Neural cell (in vitro differentiated cells): ENCODE data around the gene GLI2.

Experiments
- CTCF ChIP-seq: fragments of 450-650 bp; IDR thresholded peaks from 2 replicates; pipeline ENCODE4 v1.5.1; 2014; ENCODE audit warnings: antibody characterized with exemption, mild to moderate bottlenecking, moderate library complexity; ENCODE audit not compliant: poor library complexity, severe bottlenecking
- EP300 ChIP-seq: fragments of 450-650 bp; conservative IDR thresholded peaks from 2 replicates; pipeline ENCODE4 v1.6.1; 2014; ENCODE audit warnings: antibody characterized with exemption, mild to moderate bottlenecking, moderate library complexity; ENCODE audit not compliant: poor library complexity, severe bottlenecking
- EZH2 ChIP-seq: fragments of 200-600, 300-800 bp; shearing (Covaris generic), sonication (generic); IDR thresholded peaks from 2 replicates; pipeline ENCODE4 v1.6.1; 2014; ENCODE audit warnings: antibody characterized with exemption, low read length, borderline replicate concordance, mild to moderate bottlenecking; ENCODE audit not compliant: insufficient read depth, poor library complexity, severe bottlenecking
- POLR2AphosphoS5 ChIP-seq: IDR thresholded peaks from 2 replicates; pipeline ENCODE4 v1.6.1; 2012
- TF ChIP-seq, protein P1 (sequence below): IDR thresholded peaks from 2 replicates; pipeline ENCODE4 v1.6.1; 2012; ENCODE audit warnings: borderline replicate concordance

- TF ChIP-seq EZH2 (no peak), CTCF (no peak), EP300 (no peak), POLR2AphosphoS5 (no peak)
- TF ChIP-seq, protein P1, sequence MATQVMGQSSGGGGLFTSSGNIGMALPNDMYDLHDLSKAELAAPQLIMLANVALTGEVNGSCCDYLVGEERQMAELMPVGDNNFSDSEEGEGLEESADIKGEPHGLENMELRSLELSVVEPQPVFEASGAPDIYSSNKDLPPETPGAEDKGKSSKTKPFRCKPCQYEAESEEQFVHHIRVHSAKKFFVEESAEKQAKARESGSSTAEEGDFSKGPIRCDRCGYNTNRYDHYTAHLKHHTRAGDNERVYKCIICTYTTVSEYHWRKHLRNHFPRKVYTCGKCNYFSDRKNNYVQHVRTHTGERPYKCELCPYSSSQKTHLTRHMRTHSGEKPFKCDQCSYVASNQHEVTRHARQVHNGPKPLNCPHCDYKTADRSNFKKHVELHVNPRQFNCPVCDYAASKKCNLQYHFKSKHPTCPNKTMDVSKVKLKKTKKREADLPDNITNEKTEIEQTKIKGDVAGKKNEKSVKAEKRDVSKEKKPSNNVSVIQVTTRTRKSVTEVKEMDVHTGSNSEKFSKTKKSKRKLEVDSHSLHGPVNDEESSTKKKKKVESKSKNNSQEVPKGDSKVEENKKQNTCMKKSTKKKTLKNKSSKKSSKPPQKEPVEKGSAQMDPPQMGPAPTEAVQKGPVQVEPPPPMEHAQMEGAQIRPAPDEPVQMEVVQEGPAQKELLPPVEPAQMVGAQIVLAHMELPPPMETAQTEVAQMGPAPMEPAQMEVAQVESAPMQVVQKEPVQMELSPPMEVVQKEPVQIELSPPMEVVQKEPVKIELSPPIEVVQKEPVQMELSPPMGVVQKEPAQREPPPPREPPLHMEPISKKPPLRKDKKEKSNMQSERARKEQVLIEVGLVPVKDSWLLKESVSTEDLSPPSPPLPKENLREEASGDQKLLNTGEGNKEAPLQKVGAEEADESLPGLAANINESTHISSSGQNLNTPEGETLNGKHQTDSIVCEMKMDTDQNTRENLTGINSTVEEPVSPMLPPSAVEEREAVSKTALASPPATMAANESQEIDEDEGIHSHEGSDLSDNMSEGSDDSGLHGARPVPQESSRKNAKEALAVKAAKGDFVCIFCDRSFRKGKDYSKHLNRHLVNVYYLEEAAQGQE, result no peak
These were observed 42.5 kb upstream of the GLI2 start for GRCh38 chr2:120693121-120693520.
